Astrocyte (in vitro differentiated cells and primary cell): ENCODE measurements around the gene TENM4. TPM values are rescaled to one million over a fixed set of nuclear protein-coding genes. Genes with fewer than 3 reads are reported as not detected.

ENCODE experiments used
- DNase-seq: peaks from one replicate; pipeline ENCODE4 v3.0.0-alpha.2; 2010; ENCODE audit warnings: low read depth
- FAIRE-seq: peaks from 2 replicates; lab custom pipeline; 2011; peaks lifted over from hg19 to GRCh38; lab: Jason Lieb, UNC
- H2AFZ ChIP-seq: 2 replicates; pipeline ENCODE4 v1.6.0; 2012; ENCODE audit warnings: low read depth, low read length, inconsistent platforms
- H3K27ac ChIP-seq: 2 replicates; pipeline ENCODE4 v1.5.1; 2011; ENCODE audit warnings: low read depth, low read length, inconsistent platforms
- H3K27me3 ChIP-seq: 2 replicates; pipeline ENCODE4 v1.6.0; 2011; ENCODE audit warnings: low read length, inconsistent platforms; ENCODE audit not compliant: insufficient read depth
- H3K36me3 ChIP-seq: 2 replicates; pipeline ENCODE4 v1.5.1; 2011; ENCODE audit warnings: low read length, inconsistent platforms; ENCODE audit not compliant: insufficient read depth
- H3K4me1 ChIP-seq: 2 replicates; pipeline ENCODE4 v1.5.1; 2011; ENCODE audit warnings: low read length, inconsistent platforms; ENCODE audit not compliant: insufficient read depth
- H3K4me2 ChIP-seq: 2 replicates; pipeline ENCODE4 v1.6.0; 2012; ENCODE audit warnings: low read length, inconsistent platforms
- H3K4me3 ChIP-seq: 2 replicates; pipeline ENCODE4 v1.5.1; 2011; ENCODE audit warnings: low read depth, mild to moderate bottlenecking, low read length, inconsistent platforms; ENCODE audit not compliant: insufficient read depth
- H3K79me2 ChIP-seq: 2 replicates; pipeline ENCODE4 v1.6.0; 2012; ENCODE audit warnings: mild to moderate bottlenecking, low read length, inconsistent platforms; ENCODE audit not compliant: insufficient read depth
- H3K9ac ChIP-seq: 2 replicates; pipeline ENCODE4 v1.6.0; 2012; ENCODE audit warnings: mild to moderate bottlenecking, low read length, inconsistent platforms
- H3K9me3 ChIP-seq: 2 replicates; pipeline ENCODE4 v1.5.1; 2012; ENCODE audit warnings: low read depth, mild to moderate bottlenecking, low read length, inconsistent platforms; ENCODE audit not compliant: insufficient read depth
- H4K20me1 ChIP-seq: 2 replicates; pipeline ENCODE4 v1.6.0; 2012; ENCODE audit warnings: low read length, inconsistent platforms; ENCODE audit not compliant: insufficient read depth
- H3K27ac Mint-ChIP-seq: one replicate; pipeline ENCODE4 v1.8.0; 2021; ENCODE audit warnings: mild to moderate bottlenecking, mixed read lengths; ENCODE audit not compliant: unreplicated experiment
- H3K27me3 Mint-ChIP-seq: one replicate; pipeline ENCODE4 v1.8.0; 2021; ENCODE audit warnings: low read depth, mixed read lengths; ENCODE audit not compliant: unreplicated experiment
- H3K36me3 Mint-ChIP-seq: one replicate; pipeline ENCODE4 v1.8.0; 2021; ENCODE audit warnings: low read depth, mixed read lengths; ENCODE audit not compliant: unreplicated experiment
- H3K4me1 Mint-ChIP-seq: one replicate; pipeline ENCODE4 v1.8.0; 2021; ENCODE audit warnings: low read depth, mixed read lengths; ENCODE audit not compliant: unreplicated experiment
- H3K4me3 Mint-ChIP-seq: one replicate; pipeline ENCODE4 v1.8.0; 2021; ENCODE audit warnings: mild to moderate bottlenecking, moderate library complexity, mixed read lengths; ENCODE audit not compliant: unreplicated experiment
- H3K9me3 Mint-ChIP-seq: one replicate; pipeline ENCODE4 v1.8.0; 2021; ENCODE audit warnings: mild to moderate bottlenecking, mixed read lengths; ENCODE audit not compliant: unreplicated experiment
- EZH2 ChIP-seq: IDR thresholded peaks from 2 replicates; pipeline ENCODE4 v1.6.1; 2012; ENCODE audit warnings: mild to moderate bottlenecking, low read length, inconsistent platforms; ENCODE audit not compliant: insufficient read depth
- total RNA-seq: library from RNA; stranded (reverse); gene quantifications from 2 replicates; pipeline ENCODE4 v1.2.1, GENCODE V29; 2021
- TF ChIP-seq, protein P1 (sequence below): IDR thresholded peaks from 2 replicates; pipeline ENCODE4 v1.5.1; 2011; ENCODE audit warnings: low read depth, mild to moderate bottlenecking, inconsistent platforms, low read length, moderate library complexity; ENCODE audit not compliant: insufficient read depth

The TENM4 gene
- total RNA-seq, 1 donor from 2014 or later: 7.5 TPM

DNA sequence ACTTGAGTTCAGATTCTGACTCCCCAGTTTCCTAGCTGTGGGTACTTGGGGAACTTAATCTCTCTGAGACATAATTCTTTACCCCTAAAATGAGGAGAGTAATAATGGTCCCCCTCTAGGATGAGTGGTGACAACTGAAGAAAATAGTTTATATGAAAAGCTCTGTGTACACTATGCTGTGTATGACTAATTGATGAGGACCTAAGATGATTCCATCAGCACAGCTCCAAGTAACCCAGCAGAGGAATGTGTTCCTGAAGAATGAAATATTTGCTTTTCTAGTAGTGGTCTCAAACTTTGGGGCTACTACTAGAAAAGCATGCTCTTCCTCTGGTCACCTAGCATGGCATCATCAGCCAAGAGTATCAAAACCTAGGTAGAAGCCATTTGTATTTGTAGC is 648.9 kb downstream of the TENM4 start:
- H3K27me3 Mint-ChIP-seq: peaks cover 13% of the 10 kb centered on the region
- no peak overlapping the region for H3K4me3 Mint-ChIP-seq
- H3K4me3 ChIP-seq: no peak overlapping the region
- H2AFZ ChIP-seq: no peak overlapping the region
- H3K36me3 ChIP-seq: no peaks in the 10 kb centered on the region
- TF ChIP-seq EZH2: no peak
- TF ChIP-seq, protein P1, sequence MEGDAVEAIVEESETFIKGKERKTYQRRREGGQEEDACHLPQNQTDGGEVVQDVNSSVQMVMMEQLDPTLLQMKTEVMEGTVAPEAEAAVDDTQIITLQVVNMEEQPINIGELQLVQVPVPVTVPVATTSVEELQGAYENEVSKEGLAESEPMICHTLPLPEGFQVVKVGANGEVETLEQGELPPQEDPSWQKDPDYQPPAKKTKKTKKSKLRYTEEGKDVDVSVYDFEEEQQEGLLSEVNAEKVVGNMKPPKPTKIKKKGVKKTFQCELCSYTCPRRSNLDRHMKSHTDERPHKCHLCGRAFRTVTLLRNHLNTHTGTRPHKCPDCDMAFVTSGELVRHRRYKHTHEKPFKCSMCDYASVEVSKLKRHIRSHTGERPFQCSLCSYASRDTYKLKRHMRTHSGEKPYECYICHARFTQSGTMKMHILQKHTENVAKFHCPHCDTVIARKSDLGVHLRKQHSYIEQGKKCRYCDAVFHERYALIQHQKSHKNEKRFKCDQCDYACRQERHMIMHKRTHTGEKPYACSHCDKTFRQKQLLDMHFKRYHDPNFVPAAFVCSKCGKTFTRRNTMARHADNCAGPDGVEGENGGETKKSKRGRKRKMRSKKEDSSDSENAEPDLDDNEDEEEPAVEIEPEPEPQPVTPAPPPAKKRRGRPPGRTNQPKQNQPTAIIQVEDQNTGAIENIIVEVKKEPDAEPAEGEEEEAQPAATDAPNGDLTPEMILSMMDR: no peak
- peaks cover 6% of the 10 kb centered on the region for H3K4me1 Mint-ChIP-seq
- FAIRE-seq (peak; percentile 86), DNase-seq (no peak)
- no peaks in the 10 kb centered on the region for H3K79me2 ChIP-seq
- no peaks in the 10 kb centered on the region for H4K20me1 ChIP-seq
- no peak overlapping the region for H3K9ac ChIP-seq
- H3K27me3 ChIP-seq: no peaks in the 10 kb centered on the region
- no peaks in the 10 kb centered on the region for H3K9me3 ChIP-seq
- peaks cover 12% of the 10 kb centered on the region for H3K4me1 ChIP-seq
- no peak overlapping the region for H3K27ac Mint-ChIP-seq
- peaks cover 14% of the 10 kb centered on the region for H3K36me3 Mint-ChIP-seq
- H3K9me3 Mint-ChIP-seq: peaks cover 10% of the 10 kb centered on the region
- no peak overlapping the region for H3K4me2 ChIP-seq
- no peak overlapping the region for H3K27ac ChIP-seq

DNA sequence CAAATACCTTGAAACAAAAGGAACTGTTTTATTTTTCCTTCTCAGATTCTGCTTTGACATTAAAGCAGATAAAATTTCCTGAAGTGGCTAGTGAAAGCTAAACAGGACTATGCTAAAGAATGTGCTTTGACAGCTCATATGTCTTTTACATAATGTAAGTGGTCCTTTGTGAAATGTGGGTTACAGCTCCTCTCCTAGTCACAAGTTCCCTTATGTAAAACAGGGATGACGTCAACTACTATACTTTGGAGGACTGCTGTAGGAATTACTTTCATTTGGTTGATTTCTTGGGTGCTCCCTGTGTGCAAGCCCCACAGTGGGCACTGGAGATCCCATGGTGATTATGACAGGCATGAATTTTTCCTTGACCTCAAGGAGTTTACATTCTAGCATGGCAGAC is 649.6 kb downstream of the TENM4 start:
- Mint-ChIP-seq H3K36me3 (peaks cover 14% of the 10 kb centered on the region), H3K4me1 (no peaks in the 10 kb centered on the region), H3K27ac (no peak overlapping the region), H3K9me3 (peaks cover 10% of the 10 kb centered on the region), H3K27me3 (peaks cover 13% of the 10 kb centered on the region), H3K4me3 (no peak overlapping the region)
- DNase-seq (peak; percentile 70), FAIRE-seq (no peak)
- Histone ChIP-seq H3K27me3 (no peaks in the 10 kb centered on the region), H3K4me3 (no peak overlapping the region), H3K4me2 (no peak overlapping the region), H4K20me1 (no peaks in the 10 kb centered on the region), H3K79me2 (no peaks in the 10 kb centered on the region), H3K4me1 (peaks cover 6% of the 10 kb centered on the region), H3K9me3 (no peaks in the 10 kb centered on the region), H3K36me3 (no peaks in the 10 kb centered on the region), H2AFZ (no peak overlapping the region), H3K9ac (no peak overlapping the region), H3K27ac (no peak overlapping the region)
- no peak for TF ChIP-seq EZH2

DNA sequence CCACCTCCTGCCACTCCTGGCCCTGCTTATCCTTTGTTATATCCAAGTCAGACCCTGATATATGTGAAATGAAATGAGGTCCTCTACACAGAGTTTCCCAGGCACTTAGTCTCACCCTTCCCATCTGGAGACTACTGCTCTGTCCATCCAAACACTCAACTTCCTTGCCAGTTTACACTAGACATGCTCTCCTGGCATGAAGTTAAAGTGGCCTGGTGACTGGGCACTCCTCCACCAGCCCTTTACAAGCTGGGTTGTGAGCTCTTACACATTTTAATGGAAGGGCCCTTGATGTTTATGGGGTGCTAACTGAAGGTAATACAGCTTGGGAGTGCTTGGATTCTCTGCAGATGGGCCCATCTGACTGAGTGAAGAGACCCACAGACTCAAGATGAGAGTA is 650.0 kb downstream of the TENM4 start:
- H2AFZ ChIP-seq: no peak overlapping the region
- no peak overlapping the region for H3K27ac Mint-ChIP-seq
- H3K79me2 ChIP-seq: no peaks in the 10 kb centered on the region
- no peak overlapping the region for H3K27ac ChIP-seq
- no peaks in the 10 kb centered on the region for H3K27me3 ChIP-seq
- peaks cover 13% of the 10 kb centered on the region for H3K27me3 Mint-ChIP-seq
- no peak overlapping the region for H3K4me2 ChIP-seq
- peaks cover 14% of the 10 kb centered on the region for H3K36me3 Mint-ChIP-seq
- no peak overlapping the region for H3K9ac ChIP-seq
- H3K4me3 ChIP-seq: no peak overlapping the region
- H3K4me1 Mint-ChIP-seq: no peaks in the 10 kb centered on the region
- peaks cover 10% of the 10 kb centered on the region for H3K9me3 Mint-ChIP-seq
- FAIRE-seq (no peak), DNase-seq (no peak)
- no peaks in the 10 kb centered on the region for H3K36me3 ChIP-seq
- H3K9me3 ChIP-seq: no peaks in the 10 kb centered on the region
- peaks cover under 1% of the 10 kb centered on the region for H3K4me1 ChIP-seq
- no peak overlapping the region for H3K4me3 Mint-ChIP-seq
- no peak for TF ChIP-seq EZH2
- TF ChIP-seq, protein P1: no peak
- H4K20me1 ChIP-seq: no peaks in the 10 kb centered on the region
